Peyer's patch (tissue), 4 donors: Measurements from ENCODE around the gene MTMR4. TPM values are rescaled to one million over a fixed set of nuclear protein-coding genes. Genes with fewer than 3 reads are reported as not detected.

ENCODE experiments used
- DNase-seq, 3 donors: peaks; one replicate each; pipeline ENCODE4 v3.0.0-alpha.2; 2017 to 2019
- H3K27ac ChIP-seq, 4 donors: fragments of 200-600 bp; sonication (generic); one replicate each; pipeline ENCODE4 v1.5.1; 2016 to 2019
- H3K27me3 ChIP-seq, 2 donors: fragments of 200-600 bp; sonication (generic); one replicate each; pipeline ENCODE4 v1.5.1; 2019
- H3K36me3 ChIP-seq, 3 donors: fragments of 200-600 bp; sonication (generic); one replicate each; pipeline ENCODE4 v1.5.1; 2016 to 2019
- H3K4me1 ChIP-seq, 4 donors: fragments of 200-600 bp; sonication (generic); one replicate each; pipeline ENCODE4 v1.5.1; 2016 to 2019
- H3K4me3 ChIP-seq, 4 donors: fragments of 200-600 bp; sonication (generic); 1 replicate in 3 of 4; 2 replicates in 1 of 4; pipeline ENCODE4 v1.5.1; 2016 to 2019; ENCODE audit warnings: mild to moderate bottlenecking in 1 of 4
- H3K9me3 ChIP-seq, 4 donors: fragments of 200-600 bp; sonication (generic); one replicate each; pipeline ENCODE4 v1.5.1; 2016 to 2019; ENCODE audit warnings: mild to moderate bottlenecking in 1 of 4
- CTCF ChIP-seq, 6 experiments: fragments of 450-650 bp in 4 of 6; fragments of 200-600 bp in 2 of 6; sonication (generic) in 1 of 6; IDR thresholded peaks; one replicate each; pipeline ENCODE4 v1.5.1; 2017 to 2019; ENCODE audit warnings: antibody characterized with exemption in 6 of 6, mild to moderate bottlenecking in 3 of 6, moderate library complexity in 1 of 6
- POLR2A ChIP-seq, 2 donors: fragments of 450-650 bp; IDR thresholded peaks; one replicate each; pipeline ENCODE4 v1.5.1; 2017; ENCODE audit warnings: antibody characterized with exemption in 2 of 2, mild to moderate bottlenecking in 2 of 2, moderate library complexity in 2 of 2
- total RNA-seq, 4 donors: library from RNA; depleted of rRNA; stranded (reverse); fragments of >200 nt; gene quantifications; one replicate each; pipeline ENCODE4 v1.1.0, GENCODE V29; 2016

MTMR4 gene
- total RNA-seq, 4 donors from 2014 or later = 46.2 to 129 (median 105) TPM

DNA sequence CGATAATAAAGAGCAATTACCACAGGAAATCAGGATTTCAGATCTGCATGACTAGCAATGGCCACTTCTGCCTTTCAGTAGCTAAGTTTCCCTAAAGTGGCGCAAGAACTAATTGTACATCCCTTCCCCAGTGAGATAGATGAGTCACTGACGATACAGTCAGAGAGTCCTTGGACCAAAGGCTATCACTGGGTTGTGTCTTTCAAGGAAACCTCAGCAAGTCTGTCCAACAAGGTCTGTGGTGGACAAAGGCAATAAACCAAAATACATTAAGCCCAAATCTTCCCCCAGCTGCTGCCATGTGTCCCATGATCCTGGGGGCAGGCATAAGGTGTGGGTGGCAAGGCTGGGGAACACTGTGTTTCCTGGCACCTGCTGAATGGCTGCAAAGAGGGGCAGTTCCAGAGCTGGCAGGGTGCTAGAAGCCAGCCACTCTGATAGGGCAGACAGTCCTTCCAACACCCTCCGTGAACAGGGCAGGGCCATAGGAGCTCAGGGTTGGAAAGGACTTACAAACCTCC lies 20.5 kb upstream of the MTMR4 start:
- Histone ChIP-seq H3K27ac (no peak overlapping the region), H3K36me3 (no peaks in the 10 kb centered on the region), H3K4me1 (peaks cover 0 to 11% (median 0%) of the 10 kb centered on the region in 4 donors), H3K4me3 (no peak overlapping the region), H3K9me3 (no peaks in the 10 kb centered on the region), H3K27me3 (no peaks in the 10 kb centered on the region)
- TF ChIP-seq POLR2A (IDR thresholded peaks at IDR 0.05) (no peak), CTCF (IDR thresholded peaks at IDR 0.05) (no peak)
- DNase-seq = no peak

DNA sequence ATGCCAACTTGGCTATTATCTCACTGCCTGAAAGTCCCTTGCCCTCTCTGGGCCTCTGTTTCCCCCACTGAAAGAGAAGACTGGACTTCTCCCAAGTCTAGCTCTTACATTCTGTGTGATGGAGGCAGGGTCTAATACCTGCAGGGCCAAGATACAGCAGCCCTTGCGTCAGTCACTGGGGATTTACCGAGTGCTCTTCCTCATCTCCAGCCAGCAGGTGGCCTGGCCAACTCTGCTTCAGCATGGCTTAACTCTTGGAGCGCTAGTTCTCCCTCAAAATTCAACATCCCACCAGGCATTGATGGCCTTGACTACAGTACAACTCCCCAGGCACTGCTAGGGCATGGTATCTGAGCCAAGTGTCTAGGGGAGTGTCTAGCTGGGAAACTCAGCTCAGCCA lies 19.9 kb upstream of the MTMR4 start:
- H3K9me3 ChIP-seq = no peaks in the 10 kb centered on the region
- no peak overlapping the region for H3K4me3 ChIP-seq
- H3K4me1 ChIP-seq = peaks cover 0 to 11% (median 0%) of the 10 kb centered on the region in 4 donors
- no peaks in the 10 kb centered on the region for H3K27me3 ChIP-seq
- H3K36me3 ChIP-seq = no peaks in the 10 kb centered on the region
- no peak for TF ChIP-seq POLR2A (IDR thresholded peaks at IDR 0.05)
- TF ChIP-seq CTCF (IDR thresholded peaks at IDR 0.05) = no peak
- H3K27ac ChIP-seq = no peak overlapping the region
- DNase-seq = no peak

- Histone ChIP-seq H3K4me3 (no peak overlapping the region), H3K27me3 (no peaks in the 10 kb centered on the region)
- no peak for TF ChIP-seq CTCF (IDR thresholded peaks at IDR 0.05)
Measured at GRCh38 chr17:58533616-58534188, 19.3 kb upstream of the MTMR4 start.

DNA sequence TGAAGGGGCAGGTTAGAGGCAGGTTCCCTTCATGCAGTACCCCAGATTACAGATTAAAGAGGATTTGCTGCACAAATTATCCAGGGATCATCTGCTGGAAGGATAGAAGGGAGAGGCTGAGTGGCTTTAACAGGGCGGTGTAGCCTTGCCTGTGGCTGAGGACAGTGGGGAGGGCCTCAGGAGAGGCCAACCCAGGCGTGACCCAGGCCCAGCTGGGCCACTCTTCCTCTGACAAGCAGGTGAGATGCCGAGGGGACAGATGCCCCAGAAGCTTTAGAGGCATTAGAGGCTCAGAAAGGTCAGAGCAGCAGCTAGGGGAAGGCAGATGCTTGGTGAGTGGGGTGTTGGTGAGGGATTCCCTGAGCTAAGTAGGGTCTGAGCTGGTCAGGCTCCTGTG lies 18.1 kb upstream of the MTMR4 start:
- no peaks in the 10 kb centered on the region for H3K27me3 ChIP-seq
- H3K27ac ChIP-seq = no peak overlapping the region
- DNase-seq = no peak
- H3K4me1 ChIP-seq = peaks cover 0 to 11% (median 0%) of the 10 kb centered on the region in 4 donors
- H3K9me3 ChIP-seq = no peaks in the 10 kb centered on the region
- H3K4me3 ChIP-seq = peak overlapping the region in 3 of 4 donors; percentile 41 to 64 (median 50)
- TF ChIP-seq POLR2A (IDR thresholded peaks at IDR 0.05) = no peak
- no peak for TF ChIP-seq CTCF (IDR thresholded peaks at IDR 0.05)
- H3K36me3 ChIP-seq = no peaks in the 10 kb centered on the region

More at GRCh38 chr17:58533616-58534188, 19.3 kb upstream of the MTMR4 start:
- DNase-seq = no peak
- Histone ChIP-seq H3K36me3 (no peaks in the 10 kb centered on the region), H3K9me3 (no peaks in the 10 kb centered on the region), H3K4me1 (peaks cover 0 to 11% (median 0%) of the 10 kb centered on the region in 4 donors), H3K27ac (no peak overlapping the region)

DNA sequence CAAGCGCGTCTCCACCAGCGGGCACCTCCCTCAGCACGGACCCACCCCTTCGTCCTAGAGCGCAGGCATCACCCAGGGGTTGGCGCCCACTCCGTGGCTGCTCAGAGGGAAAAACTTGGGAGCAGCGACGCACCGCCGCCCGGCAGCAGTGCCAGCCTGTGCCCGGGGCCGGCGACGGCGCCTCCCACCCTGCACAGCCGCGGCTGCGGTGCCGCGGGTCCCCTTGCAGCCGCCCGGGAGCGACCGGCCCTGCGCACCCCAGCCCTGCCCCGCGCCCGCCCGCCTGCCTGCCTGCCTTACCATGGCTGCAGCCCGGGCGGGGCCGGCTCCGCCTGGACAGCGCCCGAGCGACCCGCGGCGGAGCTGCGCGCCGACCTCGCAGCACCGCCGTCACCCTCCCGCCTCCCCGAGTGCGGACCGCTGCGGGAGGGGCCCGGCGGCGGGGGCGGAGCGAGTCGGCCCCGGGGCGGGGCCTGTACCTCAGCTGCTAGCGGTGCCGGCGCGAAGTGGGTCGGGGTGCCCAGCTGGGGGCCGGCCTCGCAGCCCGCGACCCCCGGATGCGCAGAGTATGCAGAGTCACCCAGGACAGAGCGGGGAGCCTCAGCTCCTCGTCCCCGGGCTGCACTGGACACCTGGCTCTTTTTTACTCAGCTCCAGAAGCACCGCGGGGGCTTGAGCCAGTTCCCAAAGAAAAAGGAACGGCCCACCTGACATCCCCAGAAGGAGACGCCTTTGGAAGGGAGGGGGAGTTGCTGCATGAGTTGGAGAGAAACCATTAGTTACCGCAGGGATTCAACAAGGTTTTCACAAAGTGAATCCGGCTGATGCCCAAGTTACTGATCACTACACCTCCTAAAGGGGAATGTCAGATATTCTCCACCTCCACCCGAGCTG lies 17.5 kb upstream of the MTMR4 start:
- peak overlapping the region in 2 of 4 donors; percentile 44 to 59 for H3K27ac ChIP-seq
- H3K36me3 ChIP-seq = no peaks in the 10 kb centered on the region
- DNase-seq = peak; percentile 54 to 74 (median 71)
- H3K27me3 ChIP-seq = no peaks in the 10 kb centered on the region
- no peaks in the 10 kb centered on the region for H3K9me3 ChIP-seq
- H3K4me1 ChIP-seq = peaks cover 0 to 11% (median 0%) of the 10 kb centered on the region in 4 donors
- peak overlapping the region; percentile 41 to 73 (median 57) for H3K4me3 ChIP-seq
- TF ChIP-seq CTCF (IDR thresholded peaks at IDR 0.05) = no peak
- no peak for TF ChIP-seq POLR2A (IDR thresholded peaks at IDR 0.05)
